HTR-8/SVneo (cell line): ENCODE results near the gene ACD.

ENCODE experiments used
- DNase-seq: peaks from one replicate; pipeline ENCODE4 v3.0.0; 2011; ENCODE audit warnings: low spot score, mixed read lengths; ENCODE audit not compliant: insufficient read length
- FAIRE-seq: peaks from 2 replicates; lab custom pipeline; 2011; peaks lifted over from hg19 to GRCh38; lab: Jason Lieb, UNC

The ACD gene

GRCh38 chr16:67663151-67663876 lies 3.3 kb upstream of the ACD start:
- DNase-seq (no peak), FAIRE-seq (no peak)

GRCh38 chr16:67662653-67663010 lies 2.6 kb upstream of the ACD start:
- no peak for DNase-seq
- no peak for FAIRE-seq

- FAIRE-seq (no peak), DNase-seq (no peak)
Observed at GRCh38 chr16:67661886-67662652, 2.0 kb upstream of the ACD start.

- no peak for DNase-seq
- FAIRE-seq: no peak
Observed at GRCh38 chr16:67661101-67661761, 1.2 kb upstream of the ACD start.

GRCh38 chr16:67660564-67661028 lies 536 bp upstream of the ACD start, which contains the start of gene PARD6A:
Gene PARD6A (plus strand): TSS chr16:67660960. CDS start chr16:67661039, 79 bp downstream.
- FAIRE-seq (peak; percentile 99), DNase-seq (peak; percentile 99)

- no peak for FAIRE-seq
Observed at GRCh38 chr16:67658849-67659674, 998 bp downstream of the ACD start.

GRCh38 chr16:67657751-67658518 lies 2.1 kb downstream of the ACD start:
- DNase-seq: no peak
- no peak for FAIRE-seq

More at GRCh38 chr16:67658849-67659674, 998 bp downstream of the ACD start:
- no peak for DNase-seq

GRCh38 chr16:67657017-67657608 lies 2.9 kb downstream of the ACD start:
- FAIRE-seq: no peak
- DNase-seq: no peak

- no peak for DNase-seq
- FAIRE-seq: no peak
Observed at GRCh38 chr16:67656344-67657016, 3.6 kb downstream of the ACD start.

- FAIRE-seq (no peak), DNase-seq (no peak)
Observed at GRCh38 chr16:67655363-67655762, 4.7 kb downstream of the ACD start.

GRCh38 chr16:67654403-67654911 lies 5.6 kb downstream of the ACD start:
- DNase-seq (no peak), FAIRE-seq (no peak)

- FAIRE-seq: no peak
- no peak for DNase-seq
Observed at GRCh38 chr16:67653789-67654402, 6.2 kb downstream of the ACD start.

- DNase-seq: no peak
- FAIRE-seq: peak; percentile 49
Observed at GRCh38 chr16:67653128-67653788, 6.8 kb downstream of the ACD start.

- FAIRE-seq (peak; percentile 26), DNase-seq (peak; percentile 73)
Observed at GRCh38 chr16:67652578-67653127, 7.4 kb downstream of the ACD start.

GRCh38 chr16:67651847-67652246 lies 8.2 kb downstream of the ACD start:
- DNase-seq (no peak), FAIRE-seq (no peak)

GRCh38 chr16:67651039-67651438 lies 9.0 kb downstream of the ACD start:
- no peak for FAIRE-seq
- DNase-seq: no peak

- DNase-seq: no peak
- FAIRE-seq: no peak
Observed at GRCh38 chr16:67650023-67650422, 10.0 kb downstream of the ACD start.
